ENCODE measurements around the gene SUMO4.
"Not testable (repeated sequence)": the region's sequence is repeated elsewhere in the genome, so short reads cannot be mapped to it uniquely, and the experiment has no call there.

SUMO4 gene

GRCh38 chr6:149433881-149434280, 33.8 kb downstream of the SUMO4 start:
- no peak for DNase-seq

- DNase-seq, result no peak
Measured at GRCh38 chr6:149435919-149436586, 36.0 kb downstream of the SUMO4 start.

DNA sequence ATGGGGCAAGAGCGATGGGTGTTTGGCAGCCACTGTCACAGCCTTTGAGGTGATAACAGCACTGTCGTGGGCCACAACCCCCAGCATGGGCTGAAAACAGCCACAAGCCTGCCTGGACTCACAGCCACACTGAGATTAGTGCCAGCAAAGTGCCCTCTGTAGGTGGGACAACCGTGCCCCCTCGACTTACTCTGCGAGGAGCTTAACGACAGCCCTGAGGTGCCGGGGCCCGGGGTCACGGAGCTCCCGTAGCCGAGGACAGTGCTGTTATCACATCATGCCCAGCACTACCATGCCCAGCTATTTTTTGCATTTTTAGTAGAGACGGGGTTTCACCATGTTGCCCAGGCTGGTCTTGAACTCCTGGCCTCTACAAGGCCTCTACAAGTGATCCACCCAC, 36.6 kb downstream of the SUMO4 start:
- DNase-seq, result no peak

DNA sequence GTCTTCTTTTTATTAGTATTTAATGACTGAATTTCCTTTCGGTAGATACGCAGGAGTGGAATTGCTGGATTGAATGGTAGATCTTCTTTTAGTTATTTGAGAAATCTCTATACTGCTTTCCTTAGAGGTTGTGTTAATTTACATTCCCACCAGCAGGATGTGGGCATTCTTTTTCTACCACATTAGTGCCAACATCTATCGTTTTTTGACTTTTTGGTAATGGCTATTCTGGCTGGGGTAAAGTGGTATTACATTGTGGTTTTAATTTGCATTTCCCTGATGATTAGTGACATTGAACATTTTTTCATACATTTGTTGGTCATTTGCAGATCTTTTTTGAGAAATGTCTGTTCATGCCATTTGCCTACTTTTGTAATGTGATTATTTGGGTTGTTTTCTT, 37.1 kb downstream of the SUMO4 start:
- DNase-seq, result no peak

DNA sequence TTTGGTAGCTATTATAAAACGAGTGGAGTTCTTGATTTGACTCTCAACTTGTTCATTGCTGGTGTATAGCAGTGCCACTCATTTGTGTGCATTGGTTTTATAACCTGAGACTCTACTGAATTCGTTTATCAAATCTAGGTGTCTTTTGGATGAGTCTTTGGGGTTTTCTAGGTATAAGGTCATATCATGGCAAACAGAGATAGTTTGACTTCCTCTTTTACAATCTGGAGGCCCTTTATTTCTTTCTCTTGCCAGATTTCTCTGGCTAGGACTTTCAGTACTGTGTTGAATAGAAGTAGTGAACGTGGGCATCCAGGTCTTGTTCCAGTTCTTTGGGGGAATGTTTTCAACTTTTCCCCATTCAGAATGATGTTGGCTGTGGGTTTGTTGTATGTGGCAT, 38.8 kb downstream of the SUMO4 start:
- DNase-seq, result no peak

DNA sequence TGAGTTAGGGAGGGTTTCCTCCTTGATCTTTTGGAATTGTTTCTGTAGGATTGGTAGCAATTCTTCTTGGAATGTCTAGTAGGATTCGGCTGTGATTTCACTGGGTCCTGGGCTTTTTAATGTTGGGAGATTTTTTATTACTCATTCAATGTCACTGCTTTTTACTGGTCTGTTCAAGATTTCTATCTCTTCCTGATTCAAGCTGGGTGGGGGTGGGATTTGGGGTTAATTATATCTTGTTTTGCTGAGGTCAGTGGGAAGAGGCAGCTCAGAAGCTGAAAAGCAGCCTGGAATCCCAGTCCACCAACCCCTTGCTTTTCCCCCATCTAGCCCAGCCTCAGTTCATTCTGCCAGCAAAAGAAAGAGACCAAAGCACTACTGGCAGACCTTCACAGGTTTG, 39.6 kb downstream of the SUMO4 start:
- no peak for DNase-seq

- no peak for DNase-seq
Measured at GRCh38 chr6:149440735-149441671, 40.9 kb downstream of the SUMO4 start.

- DNase-seq, result no peak
Measured at GRCh38 chr6:149441740-149442139, 41.7 kb downstream of the SUMO4 start.

GRCh38 chr6:149443411-149444181, 43.5 kb downstream of the SUMO4 start:
- DNase-seq, result no peak

GRCh38 chr6:149444360-149445094, 44.5 kb downstream of the SUMO4 start:
- not testable (repeated sequence) for DNase-seq

- no peak for DNase-seq
Measured at GRCh38 chr6:149445095-149445466, 45.0 kb downstream of the SUMO4 start.

DNA sequence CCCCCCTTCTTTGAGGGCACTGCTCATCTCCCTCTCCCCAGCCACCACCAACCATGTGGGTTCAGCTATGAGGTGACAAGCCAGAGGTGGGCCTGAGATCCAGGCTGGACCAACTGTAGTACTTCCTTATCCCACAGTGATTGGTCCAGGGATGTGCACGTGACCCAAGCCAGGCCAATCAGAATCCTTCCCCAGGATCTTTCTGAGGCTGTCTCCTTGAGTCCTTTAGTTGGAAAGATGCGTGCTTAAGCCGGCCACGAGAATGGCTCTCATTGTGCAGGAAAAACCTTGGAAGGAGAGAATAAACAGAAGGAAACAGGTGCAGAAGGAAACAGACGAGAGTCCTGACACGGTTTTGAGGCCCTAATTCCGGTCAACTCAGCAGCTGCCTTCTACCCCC, 45.5 kb downstream of the SUMO4 start:
- DNase-seq, result no peak

DNA sequence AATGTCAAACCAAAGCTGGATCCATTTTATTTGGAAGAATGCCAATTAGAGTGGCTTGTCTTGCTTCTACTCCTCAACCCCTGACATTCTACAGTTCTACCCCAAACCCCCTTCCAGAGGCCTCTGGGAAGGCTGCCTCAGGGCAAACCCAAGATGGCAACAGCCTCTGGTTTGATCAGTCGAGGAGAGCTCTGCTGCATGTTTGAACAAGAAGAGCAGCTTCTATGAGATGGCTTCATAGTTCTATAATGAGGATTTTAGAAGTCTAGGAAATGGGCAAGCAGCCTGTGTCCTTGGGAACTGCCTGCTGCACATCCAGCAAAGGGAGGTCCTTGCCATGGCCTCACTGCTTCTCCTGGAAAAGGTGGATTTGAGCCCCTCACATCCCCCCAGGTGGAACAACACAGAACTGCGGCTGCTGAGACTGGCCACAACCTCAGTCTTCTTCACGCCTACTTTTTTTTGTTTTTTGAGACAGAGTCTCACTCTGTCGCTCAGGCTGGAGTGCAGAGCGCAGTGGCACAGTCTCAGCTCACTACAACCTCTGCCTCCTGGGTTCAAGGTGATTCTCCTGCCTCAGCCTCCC, 46.8 kb downstream of the SUMO4 start:
- no peak for DNase-seq

GRCh38 chr6:149448821-149449453, 48.9 kb downstream of the SUMO4 start:
- DNase-seq, result no peak

GRCh38 chr6:149449831-149450678, 50.0 kb downstream of the SUMO4 start:
- no peak for DNase-seq
